Caco-2 (cell line): Measurements from ENCODE around the gene ARHGAP44. TPM values are rescaled to one million over a fixed set of nuclear protein-coding genes. Genes with fewer than 3 reads are reported as not detected.

Source experiments
- BruUV-seq: library from RNA; stranded (reverse); fragments of 400-500 nt; replicated peaks from 2 replicates; lab custom pipeline; 2021; lab: Mats Ljungman, UMichigan
- CTCF ChIA-PET: fragments of 300-600 bp; sonication (Branson Sonifier 250); formaldehyde crosslinking; loops from one replicate; lab custom pipeline; 2022; ENCODE audit warnings: antibody characterized with exemption; lab: Charles Lee
- POLR2A ChIA-PET: fragments of 300-600 bp; sonication (Branson Sonifier 250); formaldehyde crosslinking; loops from one replicate; lab custom pipeline; 2022; ENCODE audit warnings: antibody characterized with exemption; lab: Charles Lee
- DNase-seq, 2 experiments: peaks; one replicate each; pipeline versions ENCODE4 v3.0.0 to v3.0.0-alpha.2; 2020 to 2022
- H3K27me3 ChIP-seq: replicated peaks from 2 replicates; pipeline ENCODE4 v1.6.0; 2011; ENCODE audit warnings: low read length; ENCODE audit not compliant: control insufficient read depth, insufficient read depth
- H3K36me3 ChIP-seq: 2 replicates; pipeline ENCODE4 v1.5.1; 2011; ENCODE audit warnings: low read length; ENCODE audit not compliant: control insufficient read depth, insufficient read depth
- H3K4me1 ChIP-seq: fragments of 250-450 bp; sonication (Bioruptor Pico); 2 replicates; pipeline ENCODE4 v1.5.1; 2020; ENCODE audit warnings: mild to moderate bottlenecking
- H3K4me3 ChIP-seq: 2 replicates; pipeline ENCODE4 v1.5.1; 2011; ENCODE audit warnings: low read depth, mild to moderate bottlenecking, control low read depth, low read length
- H3K9me3 ChIP-seq: fragments of 250-450 bp; sonication (Bioruptor Pico); 2 replicates; pipeline ENCODE4 v1.5.1; 2020; ENCODE audit warnings: mild to moderate bottlenecking, moderate library complexity
- H3K27ac Mint-ChIP-seq: one replicate; pipeline ENCODE4 v1.8.0; 2022; ENCODE audit warnings: mixed read lengths; ENCODE audit not compliant: unreplicated experiment
- H3K27me3 Mint-ChIP-seq: one replicate; pipeline ENCODE4 v1.8.0; 2022; ENCODE audit warnings: mixed read lengths; ENCODE audit not compliant: insufficient read depth, unreplicated experiment
- H3K36me3 Mint-ChIP-seq: one replicate; pipeline ENCODE4 v1.8.0; 2022; ENCODE audit warnings: mild to moderate bottlenecking, mixed read lengths; ENCODE audit not compliant: insufficient read depth, unreplicated experiment
- H3K4me1 Mint-ChIP-seq: one replicate; pipeline ENCODE4 v1.8.0; 2022; ENCODE audit warnings: low read depth, mixed read lengths; ENCODE audit not compliant: unreplicated experiment
- H3K4me3 Mint-ChIP-seq: one replicate; pipeline ENCODE4 v1.8.0; 2022; ENCODE audit warnings: mild to moderate bottlenecking, moderate library complexity, mixed read lengths; ENCODE audit not compliant: unreplicated experiment
- H3K9me3 Mint-ChIP-seq: one replicate; pipeline ENCODE4 v1.8.0; 2022; ENCODE audit warnings: mixed read lengths; ENCODE audit not compliant: unreplicated experiment
- CTCF ChIP-seq, 2 experiments: fragments of 200-600 bp in 1 of 2; IDR thresholded peaks; 1 replicate in 1 of 2; 2 replicates in 1 of 2; pipeline versions ENCODE4 v1.5.1 to v1.8.0; 2011 to 2022; ENCODE audit warnings: antibody characterized with exemption in 1 of 2, control low read depth in 1 of 2, inconsistent platforms in 1 of 2, low read depth in 1 of 2, low read length in 1 of 2, mild to moderate bottlenecking in 1 of 2, moderate library complexity in 1 of 2; ENCODE audit not compliant: insufficient read depth in 1 of 2, severe bottlenecking in 1 of 2, unreplicated experiment in 1 of 2
- intact Hi-C: fragments of 100-400 bp; cut with micrococcal nuclease; formaldehyde crosslinking; loops from one replicate; pipeline ENCODE4 v1.10.0; 2022; ENCODE audit not compliant: unreplicated experiment
- total RNA-seq: library from RNA; stranded (reverse); gene quantifications from 2 replicates; pipeline ENCODE4 v1.2.3, GENCODE V29; 2022

Gene ARHGAP44
- total RNA-seq, 1 experiment from 2014 or later, result 4.5 TPM

GRCh38 chr17:12911239-12911638 lies 121.9 kb downstream of the ARHGAP44 start:
- no TSS peak for BruUV-seq
- H3K4me1 ChIP-seq, result no peaks in the 10 kb centered on the region
- no peak overlapping the region for H3K4me3 ChIP-seq
- Mint-ChIP-seq H3K9me3 (no peaks in the 10 kb centered on the region), H3K27me3 (no peaks in the 10 kb centered on the region), H3K4me3 (no peak overlapping the region), H3K36me3 (no peaks in the 10 kb centered on the region), H3K27ac (no peak overlapping the region), H3K4me1 (no peaks in the 10 kb centered on the region)
- H3K27me3 ChIP-seq, result no peaks in the 10 kb centered on the region
- H3K36me3 ChIP-seq, result no peaks in the 10 kb centered on the region
- ChIA-PET CTCF (no interaction called here), POLR2A (no interaction called here)
- intact Hi-C loops, result no loop called here
- no peaks in the 10 kb centered on the region for H3K9me3 ChIP-seq
- no peak for TF ChIP-seq CTCF (IDR thresholded peaks at IDR 0.05; ENCODE audit: insufficient read depth in 1 of 2, low read depth in 1 of 2, low read length in 1 of 2, severe bottlenecking in 1 of 2, unreplicated experiment in 1 of 2)
- DNase-seq, result no peak

DNA sequence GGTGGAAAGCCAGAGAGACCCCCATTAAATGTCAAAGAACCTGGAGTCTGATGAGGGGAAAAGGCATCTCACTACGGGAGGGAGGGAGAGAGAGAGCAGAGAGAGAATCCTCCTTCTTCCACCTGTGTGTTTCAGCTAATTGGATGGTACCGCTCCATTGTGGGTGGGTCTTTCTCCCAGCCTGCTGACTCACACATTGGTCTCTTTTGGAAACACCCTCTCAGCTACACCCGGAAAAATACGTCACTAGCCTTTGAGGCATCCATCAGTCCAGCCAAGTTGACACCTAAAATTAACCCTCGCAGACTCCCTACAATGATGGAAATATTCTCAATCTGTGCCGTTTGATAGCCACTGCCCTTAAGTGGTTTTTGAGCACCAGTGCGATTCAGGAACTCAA lies 128.1 kb downstream of the ARHGAP44 start:
- POLR2A ChIA-PET, result no interaction called here
- no TSS peak for BruUV-seq
- intact Hi-C loops, result no loop called here
- no peak overlapping the region for H3K4me3 Mint-ChIP-seq
- TF ChIP-seq CTCF (IDR thresholded peaks at IDR 0.05; ENCODE audit: insufficient read depth in 1 of 2, low read depth in 1 of 2, low read length in 1 of 2, severe bottlenecking in 1 of 2, unreplicated experiment in 1 of 2), result no peak
- no peaks in the 10 kb centered on the region for H3K9me3 Mint-ChIP-seq
- no peaks in the 10 kb centered on the region for H3K36me3 ChIP-seq
- DNase-seq, result no peak
- H3K4me1 Mint-ChIP-seq, result no peaks in the 10 kb centered on the region
- no peak overlapping the region for H3K27ac Mint-ChIP-seq
- no peak overlapping the region for H3K4me3 ChIP-seq
- H3K9me3 ChIP-seq, result no peaks in the 10 kb centered on the region
- H3K27me3 Mint-ChIP-seq, result no peaks in the 10 kb centered on the region
- H3K36me3 Mint-ChIP-seq, result no peaks in the 10 kb centered on the region
- H3K27me3 ChIP-seq, result no peaks in the 10 kb centered on the region
- CTCF ChIA-PET, result no interaction called here
- H3K4me1 ChIP-seq, result no peaks in the 10 kb centered on the region

DNA sequence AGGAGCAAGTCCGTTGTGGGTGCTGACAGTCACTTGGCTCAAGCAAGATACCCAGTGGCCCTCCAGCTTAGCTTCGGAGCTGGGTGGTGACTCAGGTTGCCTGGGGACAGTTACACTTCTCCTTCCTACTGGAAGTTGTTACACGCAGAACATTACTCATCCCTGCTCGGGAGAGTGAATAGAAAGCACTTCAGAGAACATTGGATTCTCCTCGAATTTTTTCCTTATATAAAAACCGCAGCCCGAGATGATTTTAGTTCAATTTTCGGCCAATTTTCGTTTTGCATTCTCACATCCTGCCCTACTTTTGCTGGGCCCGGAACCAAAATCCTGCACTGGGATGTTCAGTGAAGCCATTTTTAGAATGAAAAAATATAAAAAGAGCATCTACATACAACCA lies 128.8 kb downstream of the ARHGAP44 start:
- ChIA-PET POLR2A (no interaction called here), CTCF (no interaction called here)
- DNase-seq, result no peak
- no TSS peak for BruUV-seq
- H3K4me1 ChIP-seq, result no peaks in the 10 kb centered on the region
- Mint-ChIP-seq H3K27ac (no peak overlapping the region), H3K4me3 (no peak overlapping the region), H3K36me3 (no peaks in the 10 kb centered on the region), H3K9me3 (no peaks in the 10 kb centered on the region), H3K4me1 (no peaks in the 10 kb centered on the region), H3K27me3 (no peaks in the 10 kb centered on the region)
- no peak overlapping the region for H3K4me3 ChIP-seq
- intact Hi-C loops, result no loop called here
- no peaks in the 10 kb centered on the region for H3K36me3 ChIP-seq
- H3K9me3 ChIP-seq, result no peaks in the 10 kb centered on the region
- H3K27me3 ChIP-seq, result no peaks in the 10 kb centered on the region
- no peak for TF ChIP-seq CTCF (IDR thresholded peaks at IDR 0.05; ENCODE audit: insufficient read depth in 1 of 2, low read depth in 1 of 2, low read length in 1 of 2, severe bottlenecking in 1 of 2, unreplicated experiment in 1 of 2)
